HG03565 (cell line): ENCODE data around the gene CLCNKB.
A peak's percentile ranks its signal among the peaks of the same experiment; 100 is the strongest.
"Not testable (repeated sequence)": the region's sequence is repeated elsewhere in the genome, so short reads cannot be mapped to it uniquely, and the experiment has no call there.

ENCODE experiments used
- ATAC-seq: cut with Tn5 transposase; IDR thresholded peaks from one replicate; pipeline ENCODE4 v1.9.1; 2021; ENCODE audit warnings: mild to moderate bottlenecking, moderate library complexity; ENCODE audit not compliant: unreplicated experiment

The CLCNKB gene

GRCh38 chr1:16029288-16029687 lies 14.3 kb upstream of the CLCNKB start:
- ATAC-seq = no peak

- ATAC-seq = no peak
Measured at GRCh38 chr1:16031551-16031950, 12.0 kb upstream of the CLCNKB start.

- peak; percentile 43 for ATAC-seq
Measured at GRCh38 chr1:16032388-16033102, 11.0 kb upstream of the CLCNKB start.

DNA sequence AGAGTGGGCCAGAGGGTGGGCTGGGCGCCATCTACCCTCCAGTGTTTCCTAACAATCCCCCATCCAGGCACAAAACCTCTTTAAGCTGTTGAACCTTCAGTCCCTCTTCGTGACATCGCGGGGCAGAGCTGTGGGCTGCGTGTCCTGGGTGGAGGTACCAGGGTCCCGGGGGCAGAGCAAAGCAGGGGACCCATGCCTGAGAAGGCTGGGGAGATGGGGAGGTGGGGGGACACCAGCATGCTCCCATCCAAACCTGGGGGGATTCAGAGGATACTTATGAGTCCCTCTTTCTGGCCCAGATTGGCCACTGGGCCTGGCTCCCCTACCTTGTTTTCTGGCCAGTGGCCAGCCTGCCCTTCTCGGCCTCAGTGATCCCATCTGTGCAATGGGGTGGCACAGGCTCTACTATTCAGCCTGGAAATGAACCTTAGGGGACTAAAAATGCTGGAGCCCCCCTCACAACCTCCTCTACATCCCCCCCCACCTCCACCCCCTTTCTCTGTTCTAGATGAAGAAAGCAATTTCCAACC lies 10.4 kb upstream of the CLCNKB start:
- ATAC-seq = not testable (repeated sequence)

DNA sequence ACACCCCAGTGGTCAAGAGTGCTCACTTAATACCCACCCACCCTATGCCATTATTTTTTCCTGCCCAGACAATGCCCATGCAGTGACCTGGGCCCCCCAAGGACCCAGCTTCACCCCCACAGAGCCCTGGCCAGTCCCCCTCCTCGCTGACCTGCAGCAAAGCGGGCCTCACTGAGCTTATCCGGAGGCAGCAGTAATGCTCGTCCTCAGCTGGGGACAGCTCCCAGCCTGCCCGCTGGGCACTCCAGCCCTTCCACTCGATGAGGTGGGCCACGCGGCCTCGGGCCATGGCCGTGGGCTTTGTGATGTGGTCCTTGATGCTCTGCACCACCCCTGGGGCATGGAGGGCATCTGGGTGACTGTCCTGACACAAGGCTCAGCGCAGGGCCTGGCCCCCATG lies 7.1 kb upstream of the CLCNKB start:
- not testable (repeated sequence) for ATAC-seq

- no peak for ATAC-seq
Measured at GRCh38 chr1:16038620-16038912, 5.0 kb upstream of the CLCNKB start.

DNA sequence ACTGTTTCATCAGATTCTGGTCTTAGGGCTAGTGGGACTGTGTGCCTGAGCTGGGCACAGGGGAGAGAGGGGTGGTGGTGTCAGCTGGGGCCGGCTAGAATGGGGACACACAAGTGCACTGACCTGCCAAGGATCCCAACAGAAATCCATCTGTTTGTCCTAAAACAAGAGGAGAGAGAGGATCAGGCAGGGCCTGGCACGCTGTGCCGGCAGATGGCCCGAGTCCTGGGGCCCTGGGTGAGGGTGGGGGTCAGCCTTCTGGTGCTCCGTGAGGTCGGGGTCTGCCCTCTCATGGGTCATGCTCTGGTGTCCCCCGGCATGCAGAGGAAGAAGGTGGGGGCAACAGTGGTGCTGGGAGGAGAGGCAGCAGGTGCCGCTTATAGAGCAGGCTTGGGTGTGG lies 3.7 kb upstream of the CLCNKB start:
- not testable (repeated sequence) for ATAC-seq

DNA sequence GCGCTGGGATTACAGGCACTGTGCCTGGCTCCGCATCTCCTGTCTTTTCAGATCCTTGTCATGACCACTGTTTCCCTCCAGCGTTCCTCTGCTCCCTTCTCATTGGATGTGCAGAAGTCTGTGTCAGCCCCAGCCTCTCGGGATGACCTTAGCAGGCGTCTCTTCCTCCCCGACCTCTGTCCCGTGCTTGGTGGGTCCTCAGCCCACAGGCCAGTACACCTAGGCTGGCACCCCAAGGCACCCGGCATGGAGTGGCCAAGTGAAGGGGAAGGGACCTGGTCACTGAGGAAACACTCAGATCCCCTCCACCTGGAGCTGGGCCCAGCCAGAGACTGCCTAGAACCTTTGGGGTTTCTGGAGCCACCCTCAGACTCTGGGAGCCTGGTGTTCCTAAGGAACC lies 2.4 kb upstream of the CLCNKB start:
- no peak for ATAC-seq

DNA sequence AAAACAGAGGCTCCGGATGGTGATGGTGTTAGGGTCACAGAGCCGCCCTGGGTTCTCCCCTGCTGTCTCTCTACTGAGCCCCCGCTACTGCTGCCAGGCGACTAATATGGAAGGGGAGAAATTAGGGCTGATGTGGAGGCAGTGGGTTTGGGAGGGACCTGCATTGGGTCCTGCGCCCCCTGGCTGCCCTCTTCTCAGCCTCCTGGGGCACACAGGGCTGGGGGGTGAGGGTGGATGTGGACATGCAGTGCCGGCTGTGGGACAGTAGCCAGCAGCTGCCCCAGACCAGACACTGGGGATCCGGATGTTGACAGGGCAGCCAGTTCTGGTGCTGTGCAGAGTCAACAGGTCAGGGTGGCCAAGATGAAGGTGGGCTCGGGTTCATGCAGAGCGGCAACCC lies 1.5 kb upstream of the CLCNKB start:
- ATAC-seq = no peak

DNA sequence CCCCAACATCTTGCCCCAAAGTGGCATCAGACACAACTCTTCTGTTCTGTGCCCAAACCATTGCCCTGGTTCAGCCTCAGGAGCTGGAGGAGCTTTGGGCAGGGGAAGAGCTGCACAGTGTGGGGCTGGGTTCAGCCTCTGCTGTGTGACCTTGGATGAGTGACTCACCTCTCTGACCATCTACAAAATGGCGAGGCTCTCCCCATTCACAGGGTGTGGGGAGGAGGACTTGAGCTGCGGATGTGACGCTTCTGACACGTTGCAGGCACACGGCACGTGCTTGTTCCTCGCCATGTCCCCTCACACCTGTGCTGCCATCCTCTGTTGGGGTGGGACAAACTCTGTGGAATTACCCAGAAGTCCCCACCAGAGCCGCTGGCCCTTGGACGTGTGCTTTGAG lies 928 bp upstream of the CLCNKB start:
- ATAC-seq = not testable (repeated sequence)

DNA sequence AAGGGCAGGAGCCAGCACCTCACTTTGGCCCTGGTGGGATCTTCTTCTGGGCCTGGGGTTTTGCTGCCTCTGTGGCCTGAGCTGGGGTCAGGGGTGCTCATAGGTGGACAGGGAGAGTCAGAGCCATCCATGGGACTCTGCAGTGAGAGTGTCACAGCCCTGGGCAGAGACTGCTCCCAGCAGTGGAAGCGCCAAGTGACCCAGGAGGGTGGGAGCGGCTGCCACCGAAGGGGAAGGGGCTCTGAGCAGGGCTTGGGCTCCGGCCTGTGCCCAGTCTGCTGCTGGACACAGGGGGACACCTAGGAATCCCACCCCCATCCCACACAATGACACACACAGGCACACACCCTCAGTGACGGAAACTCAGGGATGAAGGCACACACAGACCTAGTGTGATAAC lies 368 bp downstream of the CLCNKB start:
- no peak for ATAC-seq

DNA sequence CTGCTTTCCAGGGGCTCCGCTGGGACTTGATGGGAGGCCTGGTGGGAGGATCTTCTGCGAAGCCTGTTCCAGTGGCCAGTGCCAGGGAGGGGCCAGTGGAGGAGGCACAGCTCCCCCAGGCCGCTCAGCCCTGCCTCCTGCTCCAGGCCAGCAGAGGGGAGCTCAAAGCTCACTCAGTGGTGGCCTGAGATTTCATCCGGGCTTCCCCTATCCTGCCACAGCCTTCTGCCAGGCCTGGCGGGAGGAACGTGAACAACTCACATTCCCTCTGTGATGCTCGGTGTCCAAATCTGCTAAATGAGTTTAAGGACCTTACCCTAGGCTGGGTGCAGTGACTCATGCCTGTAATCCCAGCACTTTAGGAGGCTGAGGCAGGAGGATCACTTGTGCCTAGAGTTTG lies 3.3 kb downstream of the CLCNKB start:
- ATAC-seq = no peak

- no peak for ATAC-seq
Measured at GRCh38 chr1:16047791-16048475, 4.4 kb downstream of the CLCNKB start.

DNA sequence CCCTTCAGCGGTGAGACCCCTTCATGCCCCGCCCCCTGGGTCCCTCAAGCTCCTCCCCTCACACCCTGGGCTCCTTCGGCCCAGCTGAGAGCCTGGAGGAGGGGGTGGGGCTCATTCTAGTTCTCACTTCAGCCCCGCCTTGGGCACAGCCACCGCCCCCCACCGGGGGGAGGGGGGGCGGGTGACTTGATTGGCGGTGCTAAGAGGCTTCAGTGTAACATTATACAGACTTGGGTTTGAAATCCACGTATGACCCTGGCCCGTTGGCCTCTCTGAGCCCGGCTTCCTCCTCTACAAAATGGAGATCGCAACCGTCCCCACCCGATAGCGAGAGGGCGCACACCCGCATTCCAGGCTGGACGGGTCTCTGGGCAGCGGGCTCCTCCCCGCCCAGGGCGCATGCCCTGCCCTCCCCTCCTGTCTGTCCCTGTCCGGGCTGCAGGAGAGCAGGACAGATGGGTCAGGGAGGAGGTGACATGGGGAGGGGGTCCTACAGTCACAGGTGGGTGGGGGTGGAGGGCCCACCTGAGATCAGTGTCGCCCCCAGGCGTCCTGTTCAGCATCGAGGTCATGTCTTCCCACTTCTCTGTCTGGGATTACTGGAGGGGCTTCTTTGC lies 5.1 kb downstream of the CLCNKB start:
- ATAC-seq = no peak

DNA sequence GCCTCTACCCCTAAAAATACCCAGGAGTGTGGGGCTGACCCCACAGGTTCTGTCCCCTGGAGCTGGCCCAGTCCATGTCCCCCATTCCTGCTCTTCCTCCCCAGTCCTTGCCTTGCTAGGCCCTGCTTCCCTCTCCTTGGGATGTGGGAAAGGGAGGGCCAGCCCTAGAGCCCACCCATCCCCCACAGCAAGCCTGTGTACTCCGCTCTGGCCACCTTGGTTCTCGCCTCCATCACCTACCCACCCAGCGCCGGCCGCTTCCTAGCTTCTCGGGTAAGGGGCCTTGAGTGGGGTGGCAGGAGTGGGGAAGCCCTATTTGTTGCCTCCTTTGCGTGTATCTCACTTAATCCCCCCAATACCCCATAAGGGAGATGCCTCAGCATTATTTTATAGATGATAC lies 6.7 kb downstream of the CLCNKB start:
- ATAC-seq = no peak

GRCh38 chr1:16051039-16051438 lies 7.5 kb downstream of the CLCNKB start:
- no peak for ATAC-seq

DNA sequence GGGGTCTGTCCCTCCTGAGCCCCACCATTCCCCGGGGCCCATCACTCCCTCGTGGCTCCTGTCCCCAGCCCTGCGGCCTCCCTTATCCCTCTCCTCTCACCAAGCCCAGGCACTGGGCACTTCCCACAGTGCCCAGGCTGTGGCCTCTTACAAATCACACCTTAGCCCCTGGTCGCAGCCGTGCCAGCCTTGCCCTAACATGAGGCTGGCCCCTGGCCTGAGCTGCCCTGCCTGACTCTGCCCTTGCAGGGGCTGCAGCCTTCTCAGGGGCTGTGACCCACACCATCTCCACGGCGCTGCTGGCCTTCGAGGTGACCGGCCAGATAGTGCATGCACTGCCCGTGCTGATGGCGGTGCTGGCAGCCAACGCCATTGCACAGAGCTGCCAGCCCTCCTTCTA lies 8.4 kb downstream of the CLCNKB start:
- not testable (repeated sequence) for ATAC-seq

DNA sequence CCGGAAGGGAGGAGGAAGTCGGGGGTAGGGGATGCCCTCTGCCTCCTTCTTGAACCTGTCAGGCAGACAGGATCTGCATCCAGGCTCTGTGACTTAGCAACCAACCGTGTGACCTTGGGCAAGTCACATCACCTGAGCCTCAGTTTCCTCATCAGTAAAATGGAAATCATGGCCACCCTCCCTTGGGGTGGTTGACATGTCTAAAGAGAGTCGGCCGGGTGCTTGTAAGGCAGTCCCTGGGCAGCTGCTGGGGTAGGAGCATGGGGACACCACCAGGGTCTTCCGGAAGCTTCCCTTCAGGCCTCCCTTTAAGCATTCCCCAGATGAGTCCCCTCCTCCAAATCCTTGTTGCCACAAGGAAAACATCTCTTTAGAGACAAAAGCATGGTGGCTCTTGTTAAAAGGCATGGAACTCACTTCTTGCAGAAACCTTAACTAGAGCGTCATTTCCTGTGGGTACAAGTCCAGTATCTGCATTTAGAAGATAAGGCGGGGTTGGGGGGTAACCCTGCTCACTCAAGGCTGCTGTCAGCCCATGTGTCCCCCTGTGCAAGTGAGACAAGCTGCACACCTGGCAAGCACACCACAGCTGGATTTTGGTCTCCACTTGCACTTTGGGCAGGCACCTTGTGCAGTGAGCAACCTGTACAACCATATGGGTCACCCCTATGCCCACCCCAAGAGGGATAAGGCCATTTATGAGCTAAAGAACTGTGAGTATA lies 10.4 kb downstream of the CLCNKB start:
- ATAC-seq = no peak

DNA sequence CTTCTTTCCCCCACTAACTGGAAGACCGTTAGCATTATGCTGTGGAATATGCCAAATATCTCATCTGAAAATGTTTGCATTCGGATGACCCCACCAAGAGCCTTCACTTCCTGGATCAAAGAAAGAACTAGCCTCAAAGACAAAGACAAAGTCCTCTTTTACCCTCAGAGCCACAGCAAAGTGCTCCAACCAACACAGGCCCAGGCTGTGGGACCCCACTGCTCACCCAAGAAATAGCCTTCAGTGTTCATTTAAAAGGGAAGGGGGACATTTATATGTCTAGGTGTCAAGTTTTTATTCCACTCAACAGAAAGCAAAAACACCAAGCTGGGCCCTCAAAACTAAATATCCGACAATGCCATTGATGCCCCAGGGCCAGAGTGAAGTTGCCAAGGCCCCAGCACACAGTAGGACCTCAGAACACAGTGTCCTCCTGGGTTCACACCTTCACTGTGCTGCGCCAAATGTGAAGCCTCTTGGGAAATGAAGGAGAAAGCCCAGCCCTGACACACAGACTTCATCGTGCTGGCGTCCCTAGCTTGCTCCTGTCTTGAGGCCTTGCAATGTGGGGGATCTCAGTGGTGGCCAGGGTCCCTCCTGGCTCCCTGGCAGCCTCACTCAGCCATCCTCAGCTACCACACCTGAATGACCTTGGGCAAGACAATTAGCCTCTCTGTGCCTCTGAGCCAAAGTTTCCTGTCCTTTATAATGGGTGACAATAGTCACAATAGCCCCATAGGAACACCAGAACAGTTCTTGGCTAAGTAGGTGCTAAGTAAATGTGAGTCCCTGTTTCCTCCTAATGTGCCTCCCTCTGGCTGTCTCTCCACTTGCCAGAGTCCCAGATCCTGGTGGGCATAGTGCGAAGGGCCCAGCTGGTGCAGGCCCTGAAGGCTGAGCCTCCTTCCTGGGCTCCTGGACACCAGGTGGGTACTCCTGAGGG lies 11.3 kb downstream of the CLCNKB start:
- no peak for ATAC-seq
